HTR-8/SVneo (cell line): Measurements from ENCODE around the gene CYTH2.
A peak's percentile ranks its signal among the peaks of the same experiment; 100 is the strongest.

Source experiments
- DNase-seq: peaks from one replicate; pipeline ENCODE4 v3.0.0; 2011; ENCODE audit warnings: low spot score, mixed read lengths; ENCODE audit not compliant: insufficient read length
- FAIRE-seq: peaks from 2 replicates; lab custom pipeline; 2011; peaks lifted over from hg19 to GRCh38; lab: Jason Lieb, UNC

The CYTH2 gene

DNA sequence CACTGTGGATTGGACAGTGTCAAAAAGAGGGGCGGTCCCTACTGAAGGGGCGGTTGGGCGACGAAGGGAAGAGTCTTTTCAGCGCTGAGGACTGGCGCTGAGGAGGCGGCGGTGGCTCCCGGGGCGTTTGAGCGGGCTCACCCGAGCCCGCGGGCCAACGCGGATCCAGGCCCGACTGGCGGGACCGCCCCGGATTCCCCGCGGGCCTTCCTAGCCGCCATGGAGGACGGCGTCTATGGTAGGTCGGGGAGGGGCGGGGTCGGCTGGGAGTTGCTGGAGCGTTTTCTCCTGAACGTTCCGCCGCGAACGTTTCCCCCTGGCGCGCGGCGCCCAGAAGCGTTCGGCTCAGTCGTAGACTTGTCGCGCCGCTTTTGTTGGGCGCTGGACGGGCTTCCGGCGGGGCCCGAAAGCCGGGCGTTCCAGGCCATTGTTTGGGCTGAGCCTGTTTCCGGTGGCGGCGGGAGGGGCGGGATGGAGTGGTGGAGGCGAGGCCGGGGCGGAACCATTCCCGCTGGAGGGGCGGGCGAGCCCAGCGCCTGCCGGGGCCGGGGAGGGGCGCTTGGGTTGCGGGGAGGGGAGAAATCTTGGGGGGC is at the start of gene CYTH2:
TSS of gene CYTH2 (plus strand) at position 81 of the 593 bp plus-strand sequence. CDS start at position 220, 139 bp downstream.
- no peak for FAIRE-seq
- DNase-seq, result peak; percentile 66

DNA sequence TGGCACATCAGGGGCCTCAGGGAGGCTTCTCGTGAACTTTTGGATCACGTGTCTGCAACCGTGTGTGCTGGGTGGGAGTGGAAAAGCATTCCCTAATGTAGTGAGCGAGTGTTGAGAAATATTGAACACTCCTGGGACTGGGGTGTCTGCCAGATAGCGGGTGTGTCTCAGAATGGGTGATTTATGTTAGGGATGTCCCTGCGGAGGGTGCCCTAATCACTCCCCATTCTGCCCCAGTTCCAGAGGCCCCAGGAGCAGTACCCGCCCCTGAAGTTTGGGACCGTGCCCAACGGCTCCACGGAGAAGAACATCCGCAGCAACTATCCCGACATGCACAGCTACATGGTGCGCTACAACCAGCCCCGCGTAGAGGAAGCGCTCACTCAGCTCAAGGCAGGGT is 47.6 kb upstream of the CYTH2 start:
- DNase-seq (no peak), FAIRE-seq (no peak)

GRCh38 chr19:48424694-48425219 is 44.4 kb upstream of the CYTH2 start:
- DNase-seq, result peak; percentile 78
- FAIRE-seq, result no peak

DNA sequence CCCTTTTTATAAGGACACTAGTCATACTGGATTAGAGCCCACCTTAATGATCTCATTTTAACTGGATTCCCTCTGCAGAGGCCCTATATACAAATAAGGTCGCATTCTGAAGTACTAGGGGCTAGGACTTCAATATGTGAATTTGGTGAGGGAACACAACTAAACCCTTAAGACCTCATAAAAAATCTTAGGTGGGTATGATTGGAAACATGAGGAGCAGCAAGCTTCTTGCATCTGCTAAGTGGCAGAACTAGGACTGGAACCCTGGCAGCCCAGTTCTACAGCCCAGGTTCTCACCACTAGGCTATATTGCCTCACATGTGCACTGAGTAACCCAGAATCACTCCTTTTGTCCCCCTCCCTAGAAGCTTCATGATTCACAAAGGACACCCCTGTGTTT is 40.5 kb upstream of the CYTH2 start:
- FAIRE-seq (no peak), DNase-seq (no peak)

DNA sequence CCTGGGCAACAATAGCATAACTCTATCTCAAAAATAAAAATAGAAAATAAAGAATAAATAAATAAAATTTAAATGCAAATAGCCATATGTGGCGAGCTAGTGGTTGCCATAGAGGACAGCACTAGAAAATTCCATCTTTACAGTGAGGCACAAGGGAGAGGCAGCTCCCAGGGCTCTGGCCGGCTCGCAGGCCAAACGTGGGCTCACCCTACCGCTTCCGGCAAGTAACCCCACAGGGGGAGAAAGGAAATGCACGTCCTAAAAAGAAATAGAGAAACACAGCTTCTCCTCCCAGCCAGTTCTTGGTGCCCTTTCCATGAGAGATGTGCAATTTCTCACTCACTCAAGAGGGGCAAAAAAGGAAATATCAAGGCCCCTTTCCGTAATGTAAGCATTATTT is 35.8 kb upstream of the CYTH2 start:
- FAIRE-seq (no peak), DNase-seq (no peak)

DNA sequence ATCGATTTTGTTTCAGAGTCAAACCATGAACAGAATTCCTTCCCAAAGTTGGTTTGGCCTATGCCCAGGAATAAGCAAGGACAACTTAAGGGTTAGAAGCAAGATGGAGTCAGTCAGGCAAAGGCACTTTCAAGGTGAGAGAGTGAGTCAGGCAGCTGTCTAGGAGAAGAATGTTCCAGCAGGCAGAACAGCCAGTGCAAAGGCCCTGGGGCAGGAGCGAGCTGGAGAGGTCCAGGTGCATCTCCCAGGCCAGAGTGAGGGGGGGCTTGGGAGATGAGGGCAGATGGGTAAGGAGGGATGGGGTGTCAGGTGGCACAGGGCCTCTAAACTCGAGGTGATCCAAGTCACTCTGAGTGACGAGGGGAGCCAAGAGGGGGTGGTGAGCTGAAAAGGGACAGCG is 32.6 kb upstream of the CYTH2 start:
- DNase-seq (no peak), FAIRE-seq (no peak)

- FAIRE-seq (no peak), DNase-seq (no peak)
Measured at GRCh38 chr19:48441360-48442050, 27.7 kb upstream of the CYTH2 start.

GRCh38 chr19:48442116-48443035 is 26.8 kb upstream of the CYTH2 start:
- FAIRE-seq, result no peak
- DNase-seq, result no peak

DNA sequence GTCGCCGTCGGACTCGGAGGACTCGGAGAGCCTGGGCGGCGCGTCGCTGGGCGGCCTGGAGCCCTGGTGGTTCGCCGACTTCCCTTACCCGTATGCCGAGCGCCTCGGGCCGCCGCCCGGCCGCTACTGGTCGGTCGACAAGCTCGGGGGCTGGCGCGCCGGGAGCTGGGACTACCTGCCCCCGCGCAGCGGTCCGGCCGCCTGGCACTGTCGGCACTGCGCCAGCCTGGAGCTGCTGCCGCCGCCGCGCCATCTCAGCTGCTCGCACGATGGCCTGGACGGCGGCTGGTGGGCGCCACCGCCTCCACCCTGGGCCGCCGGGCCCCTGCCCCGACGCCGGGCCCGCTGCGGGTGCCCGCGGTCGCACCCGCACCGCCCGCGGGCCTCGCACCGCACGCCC is 25.9 kb upstream of the CYTH2 start:
- FAIRE-seq (no peak), DNase-seq (no peak)

DNA sequence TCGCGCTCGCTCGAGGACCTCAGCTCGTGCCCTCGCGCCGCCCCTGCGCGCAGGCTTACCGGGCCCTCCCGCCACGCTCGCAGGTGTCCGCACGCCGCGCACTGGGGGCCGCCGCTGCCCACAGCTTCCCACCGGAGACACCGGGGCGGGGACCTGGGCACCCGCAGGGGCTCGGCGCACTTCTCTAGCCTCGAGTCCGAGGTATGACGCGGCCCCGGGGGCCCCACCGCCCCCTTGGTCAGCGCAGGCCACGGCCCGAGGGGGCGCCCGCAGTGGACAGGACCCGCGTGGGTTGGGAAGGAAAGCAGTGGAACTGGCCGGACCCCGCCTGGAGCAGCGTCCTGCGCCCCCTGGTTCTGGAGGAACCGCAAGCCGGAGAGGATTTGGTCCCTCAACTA is 25.4 kb upstream of the CYTH2 start:
- FAIRE-seq (no peak), DNase-seq (no peak)

- FAIRE-seq, result no peak
- no peak for DNase-seq
Measured at GRCh38 chr19:48444129-48444935, 24.8 kb upstream of the CYTH2 start.

- no peak for DNase-seq
- no peak for FAIRE-seq
Measured at GRCh38 chr19:48444936-48445200, 24.3 kb upstream of the CYTH2 start.

DNA sequence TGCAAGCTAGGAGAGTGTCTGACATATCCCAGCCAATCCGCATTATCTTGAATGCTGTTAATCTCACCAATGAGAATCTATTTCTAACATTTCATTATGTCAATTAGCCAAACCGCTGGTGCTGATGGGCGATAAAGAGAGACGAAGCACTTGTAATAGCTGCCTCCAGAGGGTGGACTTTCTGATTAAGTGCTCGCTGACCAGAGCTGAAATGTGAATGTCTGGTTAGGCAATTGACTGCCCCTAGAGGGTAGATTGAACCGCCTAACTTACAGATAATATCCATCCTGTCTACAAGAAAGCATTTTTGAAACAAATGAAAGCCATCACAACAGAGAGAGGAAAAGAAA is 23.9 kb upstream of the CYTH2 start:
- FAIRE-seq (peak; percentile 52), DNase-seq (peak; percentile 90)

GRCh38 chr19:48445606-48446481 is 23.3 kb upstream of the CYTH2 start, which contains the start of gene GRWD1:
GRWD1 (plus strand) TSS chr19:48445983; CDS start chr19:48446006, 23 bp downstream.
- DNase-seq (peak; percentile 97), FAIRE-seq (peak; percentile 94)

- no peak for FAIRE-seq
- DNase-seq, result no peak
Measured at GRCh38 chr19:48446579-48446978, 22.6 kb upstream of the CYTH2 start.

DNA sequence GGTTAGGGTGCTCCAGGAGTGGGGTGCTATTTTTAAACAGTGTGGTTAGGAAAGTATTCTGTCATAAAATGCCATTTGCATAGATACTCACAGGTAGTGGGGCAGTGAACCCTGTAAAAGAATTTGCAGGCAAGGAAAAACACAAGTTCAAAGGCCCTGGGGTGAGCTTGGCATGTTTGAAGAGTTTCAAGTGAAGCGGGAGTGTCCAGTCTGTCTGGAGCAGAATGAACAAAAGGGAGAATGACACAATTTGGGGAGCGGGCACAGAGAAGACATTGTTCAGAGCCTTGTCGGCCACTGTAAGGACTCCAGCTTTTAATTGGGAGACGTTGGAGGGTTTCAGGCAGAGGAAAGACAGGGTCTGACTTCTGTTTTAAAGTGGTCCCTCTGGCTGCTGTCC is 20.6 kb upstream of the CYTH2 start:
- FAIRE-seq, result no peak

DNA sequence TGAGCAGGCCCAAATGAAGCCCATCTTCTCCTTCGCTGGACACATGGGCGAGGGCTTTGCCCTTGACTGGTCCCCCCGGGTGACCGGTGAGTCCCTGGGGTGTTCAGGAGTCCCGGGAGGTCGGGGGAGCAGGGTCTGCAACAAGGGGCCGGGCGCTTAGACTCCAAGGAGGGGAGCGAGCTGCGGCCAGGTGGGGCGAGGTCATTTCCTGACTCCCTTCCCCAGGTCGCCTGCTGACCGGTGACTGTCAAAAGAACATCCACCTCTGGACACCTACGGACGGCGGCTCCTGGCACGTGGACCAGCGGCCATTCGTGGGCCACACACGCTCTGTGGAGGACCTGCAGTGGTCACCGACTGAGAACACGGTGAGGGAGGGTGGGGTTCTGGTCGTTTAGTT is 18.7 kb upstream of the CYTH2 start:
- no peak for FAIRE-seq

More for the DNA sequence above, 20.6 kb upstream of the CYTH2 start:
- no peak for DNase-seq

DNA sequence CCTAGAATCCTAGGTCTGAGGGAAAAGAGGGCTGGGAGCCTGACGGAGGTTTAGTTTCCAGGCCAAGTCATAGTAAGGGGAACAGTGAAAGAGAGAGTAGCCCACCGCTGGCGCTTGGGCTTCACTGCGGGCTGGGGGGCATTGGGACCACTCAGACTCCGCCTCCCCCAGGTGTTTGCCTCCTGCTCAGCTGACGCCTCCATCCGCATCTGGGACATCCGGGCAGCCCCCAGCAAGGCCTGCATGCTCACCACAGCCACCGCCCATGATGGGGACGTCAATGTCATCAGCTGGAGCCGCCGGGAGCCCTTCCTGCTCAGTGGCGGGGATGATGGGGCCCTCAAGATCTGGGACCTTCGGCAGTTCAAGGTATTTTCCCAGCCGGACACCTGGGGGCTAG is 18.3 kb upstream of the CYTH2 start:
- DNase-seq (no peak), FAIRE-seq (no peak)

More for the DNA sequence above, 18.7 kb upstream of the CYTH2 start:
- no peak for DNase-seq

DNA sequence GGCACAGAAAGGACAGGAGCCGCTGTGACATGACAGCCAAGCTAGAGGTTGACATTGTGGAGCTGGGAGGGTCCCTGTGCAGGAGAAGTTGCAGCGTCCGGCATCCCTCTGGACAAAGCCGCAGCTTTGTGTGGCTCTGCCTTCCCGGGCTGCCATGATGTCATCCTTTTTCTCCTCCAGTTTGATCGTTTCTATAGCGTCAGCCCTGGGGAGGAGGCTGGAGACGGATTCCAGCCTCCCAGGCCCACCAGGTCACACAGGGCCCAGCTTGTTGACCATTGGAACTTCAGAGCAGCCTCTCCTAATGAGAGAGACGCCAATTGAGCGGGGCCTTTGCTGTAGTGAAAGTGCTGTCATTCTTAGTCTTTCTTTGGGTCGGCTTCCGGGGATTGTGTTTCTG is 17.5 kb upstream of the CYTH2 start:
- FAIRE-seq (no peak), DNase-seq (no peak)
